Breast epithelium (tissue), 3 donors: Measurements from ENCODE around the gene SAP30.

ENCODE experiments used
- POLR2A ChIP-seq: fragments of 450-650 bp; IDR thresholded peaks from one replicate; pipeline ENCODE4 v1.6.1; 2016; ENCODE audit warnings: antibody characterized with exemption, mild to moderate bottlenecking, moderate library complexity
- POLR2AphosphoS5 ChIP-seq, 3 donors: sonication (generic); formaldehyde crosslinking; IDR thresholded peaks; one replicate each; pipeline ENCODE4 v1.6.1; 2017; ENCODE audit warnings: antibody characterized with exemption in 3 of 3
- TF ChIP-seq, protein P1 (sequence below), 3 donors: fragments of 450-650 bp; IDR thresholded peaks; one replicate each; pipeline ENCODE4 v1.5.1; 2016 to 2017; ENCODE audit warnings: antibody characterized with exemption in 3 of 3, mild to moderate bottlenecking in 3 of 3, moderate library complexity in 3 of 3

DNA sequence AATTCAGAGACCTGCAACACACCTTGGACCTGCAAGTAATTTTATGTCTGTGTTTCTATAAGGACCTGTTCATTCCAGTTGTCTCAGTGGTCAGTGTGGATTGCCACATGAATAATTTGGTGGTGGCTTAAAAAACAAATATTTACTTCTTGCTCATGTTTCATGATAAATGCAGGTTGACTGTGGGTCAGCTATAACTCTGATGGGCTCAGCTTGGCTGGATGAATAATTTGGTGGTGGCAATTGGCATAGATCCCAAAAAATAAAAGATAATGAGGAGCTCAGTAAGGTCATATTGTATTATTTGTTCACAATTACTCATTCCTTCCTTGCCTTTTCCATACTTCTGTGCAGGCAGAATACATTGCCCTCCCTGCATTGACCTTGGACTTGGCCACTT is 47.1 kb downstream of the SAP30 start:
- TF ChIP-seq POLR2A (no peak), POLR2AphosphoS5 (IDR thresholded peaks at IDR 0.05) (no peak)
- TF ChIP-seq, protein P1, sequence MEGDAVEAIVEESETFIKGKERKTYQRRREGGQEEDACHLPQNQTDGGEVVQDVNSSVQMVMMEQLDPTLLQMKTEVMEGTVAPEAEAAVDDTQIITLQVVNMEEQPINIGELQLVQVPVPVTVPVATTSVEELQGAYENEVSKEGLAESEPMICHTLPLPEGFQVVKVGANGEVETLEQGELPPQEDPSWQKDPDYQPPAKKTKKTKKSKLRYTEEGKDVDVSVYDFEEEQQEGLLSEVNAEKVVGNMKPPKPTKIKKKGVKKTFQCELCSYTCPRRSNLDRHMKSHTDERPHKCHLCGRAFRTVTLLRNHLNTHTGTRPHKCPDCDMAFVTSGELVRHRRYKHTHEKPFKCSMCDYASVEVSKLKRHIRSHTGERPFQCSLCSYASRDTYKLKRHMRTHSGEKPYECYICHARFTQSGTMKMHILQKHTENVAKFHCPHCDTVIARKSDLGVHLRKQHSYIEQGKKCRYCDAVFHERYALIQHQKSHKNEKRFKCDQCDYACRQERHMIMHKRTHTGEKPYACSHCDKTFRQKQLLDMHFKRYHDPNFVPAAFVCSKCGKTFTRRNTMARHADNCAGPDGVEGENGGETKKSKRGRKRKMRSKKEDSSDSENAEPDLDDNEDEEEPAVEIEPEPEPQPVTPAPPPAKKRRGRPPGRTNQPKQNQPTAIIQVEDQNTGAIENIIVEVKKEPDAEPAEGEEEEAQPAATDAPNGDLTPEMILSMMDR (IDR thresholded peaks at IDR 0.05) = no peak
